Kidney epithelial cell (primary cell): ENCODE measurements around the gene NTN5. TPM values are rescaled to one million over a fixed set of nuclear protein-coding genes. Genes with fewer than 3 reads are reported as not detected.

Source experiments
- DNase-seq: peaks from one replicate; pipeline ENCODE4 v3.0.0-alpha.2; 2010; ENCODE audit warnings: low read depth
- H3K27me3 ChIP-seq: 2 replicates; pipeline ENCODE4 v1.6.0; 2011; ENCODE audit warnings: low read length; ENCODE audit not compliant: control insufficient read depth, insufficient read depth
- H3K36me3 ChIP-seq: 2 replicates; pipeline ENCODE4 v1.5.1; 2011; ENCODE audit warnings: low read length; ENCODE audit not compliant: control insufficient read depth, insufficient read depth
- H3K4me3 ChIP-seq: 2 replicates; pipeline ENCODE4 v1.5.1; 2011; ENCODE audit warnings: low read depth, mild to moderate bottlenecking, control low read depth, low read length
- CTCF ChIP-seq: IDR thresholded peaks from 2 replicates; pipeline ENCODE4 v1.5.1; 2011; ENCODE audit warnings: mild to moderate bottlenecking, moderate library complexity, low read length, control low read depth, inconsistent platforms; ENCODE audit not compliant: insufficient read depth, poor library complexity, severe bottlenecking
- total RNA-seq: library from RNA; depleted of rRNA; stranded (reverse); fragments of >200 nt; gene quantifications from 2 replicates; pipeline ENCODE4 v1.2.3, GENCODE V29; 2015

Gene NTN5
- total RNA-seq, 1 donor from 2014 or later = not detected

GRCh38 chr19:48628486-48629296, 44.1 kb downstream of the NTN5 start:
- DNase-seq = no peak
- TF ChIP-seq CTCF = no peak

DNA sequence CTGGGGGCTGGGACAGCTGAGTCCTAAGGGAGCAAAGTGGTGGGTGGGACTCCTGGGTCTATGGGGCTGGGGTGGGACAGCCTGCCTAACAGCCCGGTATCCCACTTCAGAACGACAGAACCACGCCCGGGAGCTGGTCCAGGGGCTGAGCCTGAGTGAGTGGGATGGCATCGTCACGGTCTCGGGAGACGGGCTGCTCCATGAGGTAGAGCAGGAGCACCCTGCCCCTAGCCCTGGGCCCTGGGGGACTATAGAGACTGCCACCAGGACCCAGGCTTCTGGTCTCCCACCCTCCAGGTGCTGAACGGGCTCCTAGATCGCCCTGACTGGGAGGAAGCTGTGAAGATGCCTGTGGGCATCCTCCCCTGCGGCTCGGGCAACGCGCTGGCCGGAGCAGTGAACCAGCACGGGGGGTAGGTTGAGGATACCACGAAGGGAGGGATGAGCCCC, 44.9 kb downstream of the NTN5 start:
- Histone ChIP-seq H3K36me3 (no peaks in the 10 kb centered on the region), H3K4me3 (no peak overlapping the region), H3K27me3 (no peaks in the 10 kb centered on the region)
- no peak for TF ChIP-seq CTCF
- DNase-seq = no peak

More at GRCh38 chr19:48628486-48629296, 44.1 kb downstream of the NTN5 start:
- Histone ChIP-seq H3K36me3 (no peaks in the 10 kb centered on the region), H3K27me3 (no peaks in the 10 kb centered on the region), H3K4me3 (no peak overlapping the region)

- H3K36me3 ChIP-seq = no peaks in the 10 kb centered on the region
- no peak overlapping the region for H3K4me3 ChIP-seq
- no peak for TF ChIP-seq CTCF
- no peak for DNase-seq
- H3K27me3 ChIP-seq = no peaks in the 10 kb centered on the region
These were observed 45.5 kb downstream of the NTN5 start for GRCh38 chr19:48627201-48627864.

DNA sequence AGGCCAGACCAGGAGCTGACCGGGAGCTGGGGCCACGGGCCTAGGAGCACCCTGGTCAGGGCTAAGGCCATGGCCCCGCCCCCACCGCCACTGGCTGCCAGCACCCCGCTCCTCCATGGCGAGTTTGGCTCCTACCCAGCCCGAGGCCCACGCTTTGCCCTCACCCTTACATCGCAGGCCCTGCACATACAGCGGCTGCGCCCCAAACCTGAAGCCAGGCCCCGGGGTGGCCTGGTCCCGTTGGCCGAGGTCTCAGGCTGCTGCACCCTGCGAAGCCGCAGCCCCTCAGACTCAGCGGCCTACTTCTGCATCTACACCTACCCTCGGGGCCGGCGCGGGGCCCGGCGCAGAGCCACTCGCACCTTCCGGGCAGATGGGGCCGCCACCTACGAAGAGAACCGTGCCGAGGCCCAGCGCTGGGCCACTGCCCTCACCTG, 46.9 kb downstream of the NTN5 start:
- no peaks in the 10 kb centered on the region for H3K36me3 ChIP-seq
- no peaks in the 10 kb centered on the region for H3K27me3 ChIP-seq
- H3K4me3 ChIP-seq = no peak overlapping the region
- DNase-seq = no peak
- no peak for TF ChIP-seq CTCF

GRCh38 chr19:48624791-48625723, 47.8 kb downstream of the NTN5 start:
- peak overlapping the region; percentile 57 for H3K4me3 ChIP-seq
- TF ChIP-seq CTCF = no peak

More at GRCh38 chr19:48624791-48625723, 47.8 kb downstream of the NTN5 start:
- DNase-seq = no peak
- Histone ChIP-seq H3K27me3 (no peaks in the 10 kb centered on the region), H3K36me3 (no peaks in the 10 kb centered on the region)
